GM13976 (cell line): ENCODE results near the gene FKBP4.

Experiments used
- DNase-seq: peaks from one replicate; pipeline ENCODE4 v3.0.0; 2012; ENCODE audit warnings: low spot score
- in situ Hi-C: fragments of 300-500 bp; cut with MboI; formaldehyde crosslinking; loops from one replicate; pipeline ENCODE4 v1.12.0; 2022; ENCODE audit warnings: low sequenced_read_pairs, mixed read lengths, inconsistent platforms; ENCODE audit not compliant: unreplicated experiment
- TF ChIP-seq, protein P1 (sequence below): IDR thresholded peaks from 2 replicates; pipeline ENCODE4 v1.5.1; 2012; ENCODE audit warnings: borderline replicate concordance, mild to moderate bottlenecking; ENCODE audit not compliant: insufficient read depth; ENCODE audit errors: extremely low read depth, missing control alignments, control extremely low read depth

FKBP4 gene

GRCh38 chr12:2801044-2801783 lies 6.4 kb downstream of the FKBP4 start:
- TF ChIP-seq, protein P1, sequence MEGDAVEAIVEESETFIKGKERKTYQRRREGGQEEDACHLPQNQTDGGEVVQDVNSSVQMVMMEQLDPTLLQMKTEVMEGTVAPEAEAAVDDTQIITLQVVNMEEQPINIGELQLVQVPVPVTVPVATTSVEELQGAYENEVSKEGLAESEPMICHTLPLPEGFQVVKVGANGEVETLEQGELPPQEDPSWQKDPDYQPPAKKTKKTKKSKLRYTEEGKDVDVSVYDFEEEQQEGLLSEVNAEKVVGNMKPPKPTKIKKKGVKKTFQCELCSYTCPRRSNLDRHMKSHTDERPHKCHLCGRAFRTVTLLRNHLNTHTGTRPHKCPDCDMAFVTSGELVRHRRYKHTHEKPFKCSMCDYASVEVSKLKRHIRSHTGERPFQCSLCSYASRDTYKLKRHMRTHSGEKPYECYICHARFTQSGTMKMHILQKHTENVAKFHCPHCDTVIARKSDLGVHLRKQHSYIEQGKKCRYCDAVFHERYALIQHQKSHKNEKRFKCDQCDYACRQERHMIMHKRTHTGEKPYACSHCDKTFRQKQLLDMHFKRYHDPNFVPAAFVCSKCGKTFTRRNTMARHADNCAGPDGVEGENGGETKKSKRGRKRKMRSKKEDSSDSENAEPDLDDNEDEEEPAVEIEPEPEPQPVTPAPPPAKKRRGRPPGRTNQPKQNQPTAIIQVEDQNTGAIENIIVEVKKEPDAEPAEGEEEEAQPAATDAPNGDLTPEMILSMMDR: no peak
- in situ Hi-C loops: no loop called here
- no peak for DNase-seq

- in situ Hi-C loops: no loop called here
- TF ChIP-seq, protein P1: no peak
- DNase-seq: peak; percentile 54
Measured at GRCh38 chr12:2803635-2804392, 9.0 kb downstream of the FKBP4 start.

DNA sequence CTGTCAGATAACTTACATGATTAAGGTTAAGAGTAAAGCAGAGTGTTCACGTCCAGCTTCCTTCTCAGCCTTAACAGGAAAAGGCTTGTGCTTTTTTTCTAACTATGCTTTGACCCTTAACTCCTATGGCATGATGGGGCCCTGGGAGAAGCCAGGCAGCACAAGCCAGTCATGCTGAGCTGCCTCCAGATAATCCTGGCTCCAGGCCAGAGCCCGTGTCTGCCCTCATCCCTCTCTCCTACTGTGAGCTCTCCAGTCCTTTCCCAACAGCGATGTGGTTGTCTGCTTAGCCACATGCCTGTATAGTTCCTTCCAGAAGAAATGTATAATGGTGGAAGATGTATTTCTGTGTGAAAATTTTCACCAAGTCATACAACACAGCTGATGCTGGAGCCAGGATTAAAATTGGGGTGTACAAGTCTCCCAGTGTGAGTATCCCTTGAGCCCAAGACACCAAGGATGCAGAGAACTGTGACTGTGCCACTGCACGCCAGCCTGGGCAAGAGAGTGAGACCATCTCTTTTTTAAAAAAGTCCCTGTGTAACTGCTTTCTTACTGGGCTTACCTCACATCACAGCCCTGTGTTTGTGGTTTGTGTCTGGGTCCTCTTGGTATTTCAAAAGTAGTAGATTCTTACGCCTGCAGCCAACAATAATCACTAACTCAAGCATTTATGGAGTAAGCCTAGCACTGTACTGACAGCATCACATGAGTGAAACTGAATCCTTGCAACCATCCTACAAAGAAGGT lies 9.8 kb downstream of the FKBP4 start:
- in situ Hi-C loops: no loop called here
- DNase-seq: no peak
- TF ChIP-seq, protein P1: no peak

DNA sequence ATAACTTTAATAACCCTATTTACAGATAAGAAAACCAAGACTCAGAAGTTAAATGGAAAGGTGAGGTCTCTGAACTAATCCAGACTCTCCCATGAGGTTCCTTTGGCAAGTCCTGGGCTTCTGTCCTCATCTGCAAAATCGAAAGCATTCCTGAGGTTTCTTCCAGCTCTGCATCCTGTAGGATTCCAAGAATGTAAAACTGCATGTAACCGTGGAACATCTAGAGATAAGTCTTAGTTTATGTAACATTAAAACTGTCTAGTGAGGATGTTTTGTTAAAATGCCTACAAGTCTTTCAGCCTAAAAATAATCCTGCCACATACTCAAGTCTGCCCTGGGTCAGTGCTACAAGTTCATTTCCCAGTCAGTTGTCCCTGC lies 10.4 kb downstream of the FKBP4 start:
- no peak for DNase-seq
- in situ Hi-C loops: no loop called here

DNA sequence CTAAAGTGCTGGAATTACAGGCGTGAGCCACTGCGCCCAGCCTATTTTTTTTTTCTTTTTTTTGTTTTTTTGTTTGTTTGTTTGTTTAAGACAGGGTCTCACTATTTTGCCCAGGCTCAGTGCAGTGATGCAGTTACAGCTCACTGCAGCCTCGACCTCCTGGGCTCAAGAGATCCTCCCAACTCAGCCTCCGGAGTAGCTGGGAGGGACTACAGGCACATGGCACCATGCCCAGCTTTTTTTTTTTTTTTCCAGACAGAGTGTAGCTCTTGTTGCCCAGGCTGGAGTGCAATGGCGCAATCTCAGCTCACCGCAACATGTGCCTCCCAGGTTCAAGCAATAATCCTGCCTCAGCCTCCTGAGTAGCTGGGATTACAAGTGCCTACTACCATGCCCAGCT lies 11.9 kb downstream of the FKBP4 start:
- TF ChIP-seq, protein P1: no peak
- in situ Hi-C loops: no loop called here
- no peak for DNase-seq

More for the DNA sequence above, 10.4 kb downstream of the FKBP4 start:
- TF ChIP-seq, protein P1: no peak

DNA sequence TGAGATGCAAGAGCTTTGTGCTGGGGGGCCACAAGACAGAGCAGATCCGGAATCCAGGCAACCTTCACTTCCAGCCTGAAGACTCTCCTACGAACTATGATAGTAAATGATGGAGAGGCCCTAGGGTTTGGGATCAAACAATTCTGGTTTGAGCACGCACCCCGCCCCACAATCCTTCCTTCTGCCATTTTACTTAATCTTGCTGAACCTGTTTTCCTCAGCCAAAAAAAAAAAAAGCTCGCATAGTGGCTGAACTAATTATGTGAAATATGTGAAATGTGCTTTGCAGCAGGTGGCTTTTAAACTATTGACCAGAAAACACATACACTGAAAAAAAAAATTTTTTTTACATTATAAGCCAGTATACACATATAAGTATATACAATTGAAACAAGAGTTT lies 17.0 kb downstream of the FKBP4 start:
- TF ChIP-seq, protein P1: no peak
- no peak for DNase-seq
- in situ Hi-C loops: no loop called here
